ENCODE data around the gene HMGCS2. TPM values are rescaled to one million over a fixed set of nuclear protein-coding genes. Genes with fewer than 3 reads are reported as not detected.

The HMGCS2 gene
- total RNA-seq, 4 donors from 2014 or later, result 6.4 to 8.1 TPM; not detected in 2

DNA sequence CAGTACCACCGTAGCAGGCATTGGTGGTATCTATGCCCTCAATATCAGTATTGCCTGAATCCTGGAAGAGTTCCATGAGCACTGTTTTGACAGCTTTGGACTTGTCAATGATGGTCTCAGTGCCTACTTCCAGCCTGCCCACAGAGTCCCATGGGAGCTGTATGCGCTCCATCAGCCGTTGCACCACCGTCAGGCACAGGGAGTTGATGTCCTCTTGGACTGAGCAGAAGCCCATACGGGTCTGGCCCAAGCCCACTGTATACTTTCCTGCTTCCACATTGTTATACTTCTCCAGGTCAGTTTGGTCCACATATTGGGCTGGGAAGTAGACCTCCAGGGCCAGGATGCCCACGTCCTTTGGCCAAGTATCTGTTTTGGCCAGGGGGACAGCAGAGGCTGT lies 4.5 kb downstream of the HMGCS2 start:
- Histone ChIP-seq H3K4me1 (peaks cover 13 to 18% of the 10 kb centered on the region in 2 donors), H3K36me3 (no peaks in the 10 kb centered on the region), H3K4me3 (replicated peaks in 1 of 3) (no peak overlapping the region), H3K27me3 (no peaks in the 10 kb centered on the region), H3K9me3 (no peaks in the 10 kb centered on the region), H3K27ac (no peak overlapping the region)
- intact Hi-C loops (cut with DNase I), result no loop called here
- WGBS, 2 donors, result 89 to 91% methylated on average over 6 of the region's 6 CpGs
- TF ChIP-seq, protein P1, sequence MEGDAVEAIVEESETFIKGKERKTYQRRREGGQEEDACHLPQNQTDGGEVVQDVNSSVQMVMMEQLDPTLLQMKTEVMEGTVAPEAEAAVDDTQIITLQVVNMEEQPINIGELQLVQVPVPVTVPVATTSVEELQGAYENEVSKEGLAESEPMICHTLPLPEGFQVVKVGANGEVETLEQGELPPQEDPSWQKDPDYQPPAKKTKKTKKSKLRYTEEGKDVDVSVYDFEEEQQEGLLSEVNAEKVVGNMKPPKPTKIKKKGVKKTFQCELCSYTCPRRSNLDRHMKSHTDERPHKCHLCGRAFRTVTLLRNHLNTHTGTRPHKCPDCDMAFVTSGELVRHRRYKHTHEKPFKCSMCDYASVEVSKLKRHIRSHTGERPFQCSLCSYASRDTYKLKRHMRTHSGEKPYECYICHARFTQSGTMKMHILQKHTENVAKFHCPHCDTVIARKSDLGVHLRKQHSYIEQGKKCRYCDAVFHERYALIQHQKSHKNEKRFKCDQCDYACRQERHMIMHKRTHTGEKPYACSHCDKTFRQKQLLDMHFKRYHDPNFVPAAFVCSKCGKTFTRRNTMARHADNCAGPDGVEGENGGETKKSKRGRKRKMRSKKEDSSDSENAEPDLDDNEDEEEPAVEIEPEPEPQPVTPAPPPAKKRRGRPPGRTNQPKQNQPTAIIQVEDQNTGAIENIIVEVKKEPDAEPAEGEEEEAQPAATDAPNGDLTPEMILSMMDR (IDR thresholded peaks at IDR 0.05), result no peak
- TF ChIP-seq POLR2A (IDR thresholded peaks at IDR 0.05), result no peak
- DNase-seq, result no peak

DNA sequence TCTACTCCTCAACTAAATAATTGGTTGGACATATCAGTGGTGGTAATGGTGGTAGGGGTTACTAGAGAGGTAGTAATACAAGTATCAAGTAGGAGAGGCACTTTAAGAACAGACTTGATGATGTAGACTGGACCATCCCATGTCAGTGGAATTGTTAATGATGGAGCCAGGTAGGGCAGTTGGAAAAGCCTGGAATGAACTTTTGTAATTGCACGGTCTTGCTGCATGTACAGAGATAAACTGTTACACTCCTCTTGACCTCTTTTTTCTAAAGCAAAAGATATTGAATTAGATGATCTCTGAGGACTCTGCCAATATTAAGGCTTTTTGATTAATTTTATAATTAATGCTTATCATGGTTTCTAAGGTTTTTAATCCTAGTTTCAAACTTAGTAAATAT lies 5.8 kb downstream of the HMGCS2 start:
- Histone ChIP-seq H3K27ac (no peak overlapping the region), H3K27me3 (no peaks in the 10 kb centered on the region), H3K4me1 (peaks cover 5 to 8% of the 10 kb centered on the region in 2 donors), H3K9me3 (no peaks in the 10 kb centered on the region), H3K36me3 (no peaks in the 10 kb centered on the region), H3K4me3 (replicated peaks in 1 of 3) (no peak overlapping the region)
- WGBS, 2 donors, result 95% methylated on average over 1 of the region's 1 CpG
- intact Hi-C loops (cut with DNase I), result no loop called here
- TF ChIP-seq POLR2A (IDR thresholded peaks at IDR 0.05), result no peak
- TF ChIP-seq, protein P1 (IDR thresholded peaks at IDR 0.05), result no peak
- no peak for DNase-seq

DNA sequence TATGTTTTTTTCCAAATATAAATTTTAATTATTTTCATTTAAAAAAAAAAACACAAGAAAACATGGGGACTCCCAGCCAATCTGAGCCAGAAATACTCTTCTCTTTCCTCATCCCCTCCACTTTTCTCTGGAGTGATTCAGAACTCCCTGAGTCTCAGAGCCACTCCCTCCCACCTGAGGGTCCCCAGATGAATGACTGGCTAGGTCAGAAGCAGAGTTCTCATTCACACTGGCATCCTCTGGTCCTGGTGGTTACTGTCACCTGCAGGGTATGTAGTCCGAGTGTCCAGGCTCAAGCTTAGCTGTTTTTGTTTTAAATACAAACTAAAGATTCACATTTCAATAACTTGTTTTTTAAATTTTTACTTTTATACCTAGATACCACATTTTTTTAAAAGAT lies 6.3 kb downstream of the HMGCS2 start:
- Histone ChIP-seq H3K4me1 (peaks cover 5 to 8% of the 10 kb centered on the region in 2 donors), H3K36me3 (no peaks in the 10 kb centered on the region), H3K4me3 (replicated peaks in 1 of 3) (no peak overlapping the region), H3K9me3 (no peaks in the 10 kb centered on the region), H3K27me3 (no peaks in the 10 kb centered on the region), H3K27ac (no peak overlapping the region)
- intact Hi-C loops (cut with DNase I), result no loop called here
- no peak for DNase-seq
- TF ChIP-seq, protein P1 (IDR thresholded peaks at IDR 0.05), result no peak
- TF ChIP-seq POLR2A (IDR thresholded peaks at IDR 0.05), result no peak
- 91 to 95% methylated on average over 1 of the region's 1 CpG for WGBS, 2 donors

DNA sequence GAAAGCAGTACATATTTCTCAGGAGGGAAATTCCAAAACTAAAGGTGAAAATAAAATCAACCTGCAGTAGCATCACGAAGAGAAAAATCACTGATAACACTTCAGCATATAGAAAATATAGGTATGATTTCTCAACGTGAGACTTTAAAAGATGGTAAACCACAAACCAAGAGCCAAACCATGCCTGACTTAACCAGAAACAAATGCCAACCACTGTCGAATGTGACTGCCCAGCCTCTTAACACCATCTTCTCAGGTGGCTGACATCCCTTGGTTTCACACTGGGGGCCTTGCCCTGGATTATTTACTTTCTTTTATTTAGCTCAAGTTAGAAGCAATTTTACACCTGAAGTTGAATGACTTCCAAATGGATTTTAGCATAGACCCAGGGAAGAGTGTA lies 10.1 kb downstream of the HMGCS2 start:
- Histone ChIP-seq H3K4me3 (replicated peaks in 1 of 3) (no peak overlapping the region), H3K4me1 (no peaks in the 10 kb centered on the region), H3K27me3 (no peaks in the 10 kb centered on the region), H3K27ac (no peak overlapping the region), H3K9me3 (no peaks in the 10 kb centered on the region), H3K36me3 (no peaks in the 10 kb centered on the region)
- 87 to 92% methylated on average over 3 of the region's 3 CpGs for WGBS, 2 donors
- intact Hi-C loops (cut with DNase I), result no loop called here
- TF ChIP-seq, protein P1 (IDR thresholded peaks at IDR 0.05), result no peak
- TF ChIP-seq POLR2A (IDR thresholded peaks at IDR 0.05), result no peak
- DNase-seq, result no peak

DNA sequence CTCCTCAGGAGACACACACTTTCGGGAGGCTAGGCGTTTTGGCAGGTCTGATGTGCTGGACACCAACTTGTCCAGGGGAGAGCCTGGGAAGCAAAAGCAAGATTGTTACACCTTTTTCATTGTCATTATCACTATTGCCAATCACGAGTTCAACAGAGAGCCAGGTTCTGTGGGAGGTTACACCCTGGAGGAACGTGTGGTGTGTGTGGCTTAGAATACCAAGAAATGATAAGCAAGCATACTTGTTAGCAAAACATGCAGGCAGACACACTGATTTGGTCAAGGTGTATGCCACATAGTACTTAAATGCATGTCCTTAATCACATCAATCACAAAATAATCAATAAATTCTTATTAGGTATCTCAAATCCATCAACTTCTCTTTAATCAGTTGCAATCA lies 16.1 kb downstream of the HMGCS2 start:
- WGBS, 2 donors, result 87 to 89% methylated on average over 4 of the region's 4 CpGs
- TF ChIP-seq POLR2A (IDR thresholded peaks at IDR 0.05), result no peak
- TF ChIP-seq, protein P1 (IDR thresholded peaks at IDR 0.05), result no peak
- H3K27ac ChIP-seq, result no peak overlapping the region
- H3K36me3 ChIP-seq, result no peaks in the 10 kb centered on the region
- no peaks in the 10 kb centered on the region for H3K9me3 ChIP-seq
- DNase-seq, result no peak
- intact Hi-C loops (cut with DNase I), result no loop called here
- H3K4me3 ChIP-seq (replicated peaks in 1 of 3), result no peak overlapping the region
- H3K4me1 ChIP-seq, result no peaks in the 10 kb centered on the region
- H3K27me3 ChIP-seq, result no peaks in the 10 kb centered on the region

Data from thyroid gland (tissue), 4 donors.